HCT116 (cell line): Measurements from ENCODE around the gene ROS1. TPM values are rescaled to one million over a fixed set of nuclear protein-coding genes. Genes with fewer than 3 reads are reported as not detected.

ENCODE experiments used
- ATAC-seq: fragments of 200-7000 bp; cut with Tn5 transposase; 2 replicates; pipeline ENCODE4 v1.9.1; 2020; ENCODE audit warnings: mild to moderate bottlenecking, moderate library complexity
- BruUV-seq: library from RNA; stranded (reverse); fragments of 400-500 nt; replicated peaks from 2 replicates; lab custom pipeline; 2021; lab: Mats Ljungman, UMichigan
- CTCF ChIA-PET: fragments of 300-600 bp; sonication (Branson Sonifier 250); formaldehyde crosslinking; loops from one replicate; lab custom pipeline; 2021; ENCODE audit warnings: antibody characterized with exemption; lab: Charles Lee
- POLR2A ChIA-PET: fragments of 300-600, 350-600 bp; sonication (Branson Sonifier 250); formaldehyde crosslinking; loops from one replicate; lab custom pipeline; 2021; ENCODE audit warnings: antibody characterized with exemption; lab: Charles Lee
- RAD21 ChIA-PET, 2 experiments: fragments of 300-600 bp; sonication (Branson Sonifier 250); formaldehyde crosslinking; loops; one replicate each; lab custom pipeline; 2023; ENCODE audit warnings: low total read pairs in 2 of 2; ENCODE audit not compliant: uncharacterized antibody in 2 of 2, unreplicated experiment in 2 of 2, low non-redundant PET in 1 of 2; lab: Charles Lee
- DNase-seq: peaks from one replicate; pipeline ENCODE4 v3.0.0-alpha.2; 2010; ENCODE audit warnings: low read depth, low spot score
- H2AFZ ChIP-seq: fragments of 200-600 bp; shearing (Covaris generic), sonication (generic); 2 replicates; pipeline ENCODE4 v1.6.1; 2017; ENCODE audit warnings: low read depth, mixed run types, mixed read lengths, antibody characterized with exemption, low read length; ENCODE audit not compliant: poor library complexity, severe bottlenecking
- H3K27ac ChIP-seq: 2 replicates; pipeline ENCODE4 v1.5.1; 2012; ENCODE audit warnings: low read depth, low read length
- H3K27me3 ChIP-seq: fragments of 200-600 bp; sonication (generic); 2 replicates; pipeline ENCODE4 v1.6.1; 2016; ENCODE audit warnings: mixed run types, low read length, mixed read lengths; ENCODE audit not compliant: insufficient read depth
- H3K36me3 ChIP-seq, 2 experiments: fragments of 200-500 bp in 1 of 2; fragments of 200-600 bp in 1 of 2; sonication (Bioruptor generic) in 1 of 2; sonication (generic) in 1 of 2; 2 replicates each; pipeline versions ENCODE4 v1.5.1 to v1.6.1; 2014 to 2016; ENCODE audit warnings: low read length in 2 of 2, inconsistent platforms in 1 of 2, mixed read lengths in 1 of 2, mixed run types in 1 of 2; ENCODE audit not compliant: insufficient read depth in 2 of 2, control insufficient read depth in 1 of 2
- H3K4me1 ChIP-seq, 2 experiments: fragments of 200-600 bp in 1 of 2; sonication (generic) in 1 of 2; 2 replicates each; pipeline versions ENCODE4 v1.5.1 to v1.6.1; 2012 to 2017; ENCODE audit warnings: low read length in 2 of 2, inconsistent platforms in 1 of 2, mild to moderate bottlenecking in 1 of 2, mixed read lengths in 1 of 2, mixed run types in 1 of 2, moderate library complexity in 1 of 2; ENCODE audit not compliant: insufficient read depth in 2 of 2, control insufficient read depth in 1 of 2
- H3K4me2 ChIP-seq: fragments of 200-600 bp; sonication (generic); 2 replicates; pipeline ENCODE4 v1.6.1; 2017; ENCODE audit warnings: mixed run types, low read length, mixed read lengths
- H3K4me3 ChIP-seq, 2 experiments: fragments of 200-600 bp in 1 of 2; sonication (generic) in 1 of 2; replicated peaks in 1 of 2; 2 replicates each; pipeline ENCODE4 v1.5.1; 2011 to 2016; ENCODE audit warnings: low read length in 2 of 2, control low read depth in 1 of 2, low read depth in 1 of 2, mild to moderate bottlenecking in 1 of 2, mixed read lengths in 1 of 2, mixed run types in 1 of 2
- H3K79me2 ChIP-seq: fragments of 200-600 bp; sonication (generic); 2 replicates; pipeline ENCODE4 v1.6.1; 2017; ENCODE audit warnings: mild to moderate bottlenecking, mixed run types, low read length, moderate library complexity, mixed read lengths; ENCODE audit not compliant: insufficient read depth
- H3K9ac ChIP-seq: fragments of 200-600 bp; sonication (generic); 2 replicates; pipeline ENCODE4 v1.6.1; 2016; ENCODE audit warnings: low read length, mixed read lengths
- H3K9me2 ChIP-seq: fragments of 200-600 bp; sonication (generic), shearing (Covaris generic); 2 replicates; pipeline ENCODE4 v1.6.1; 2017; ENCODE audit warnings: mixed run types, mild to moderate bottlenecking, moderate library complexity; ENCODE audit not compliant: insufficient read depth
- H3K9me3 ChIP-seq, 2 experiments: fragments of 200-500 bp in 1 of 2; fragments of 200-600 bp in 1 of 2; sonication (Bioruptor generic) in 1 of 2; sonication (generic) in 1 of 2; 2 replicates each; pipeline ENCODE4 v1.6.1; 2014 to 2017; ENCODE audit warnings: low read length in 2 of 2, mixed read lengths in 2 of 2, inconsistent platforms in 1 of 2, low read depth in 1 of 2, mild to moderate bottlenecking in 1 of 2, mixed run types in 1 of 2, moderate library complexity in 1 of 2; ENCODE audit not compliant: control insufficient read depth in 1 of 2, insufficient read depth in 1 of 2
- H4K20me1 ChIP-seq: fragments of 200-600 bp; sonication (generic), shearing (Covaris generic); 2 replicates; pipeline ENCODE4 v1.6.1; 2017; ENCODE audit warnings: mixed run types, mild to moderate bottlenecking, moderate library complexity; ENCODE audit not compliant: insufficient read depth
- ATF3 ChIP-seq: IDR thresholded peaks from 2 replicates; pipeline ENCODE4 v1.6.1; 2012
- CEBPB ChIP-seq: IDR thresholded peaks from 2 replicates; pipeline ENCODE4 v1.6.1; 2012; ENCODE audit warnings: low read depth
- ELF1 ChIP-seq: IDR thresholded peaks from 2 replicates; pipeline ENCODE4 v1.6.1; 2012; ENCODE audit warnings: low read depth, borderline replicate concordance
- EZH2 ChIP-seq: fragments of 200-600 bp; sonication (generic); IDR thresholded peaks from 2 replicates; pipeline ENCODE4 v1.6.1; 2017; ENCODE audit warnings: antibody characterized with exemption, mixed run types
- POLR2AphosphoS5 ChIP-seq: IDR thresholded peaks from 2 replicates; pipeline ENCODE4 v1.6.1; 2011; ENCODE audit warnings: mild to moderate bottlenecking, low read depth, low read length, moderate library complexity
- REST ChIP-seq: IDR thresholded peaks from 2 replicates; pipeline ENCODE4 v1.6.1; 2012; ENCODE audit warnings: low read depth
- SIN3A ChIP-seq: IDR thresholded peaks from 2 replicates; pipeline ENCODE4 v1.6.1; 2012; ENCODE audit warnings: low read depth
- SRF ChIP-seq: IDR thresholded peaks from 2 replicates; pipeline ENCODE4 v1.6.1; 2012; ENCODE audit warnings: low read depth
- TCF7L2 ChIP-seq: IDR thresholded peaks from 2 replicates; pipeline ENCODE4 v1.7.0; 2011; ENCODE audit warnings: borderline replicate concordance, inconsistent platforms; ENCODE audit not compliant: insufficient read depth, insufficient read length; ENCODE audit errors: extremely low read depth
- ZFX ChIP-seq: fragments of 450-650 bp; IDR thresholded peaks from 2 replicates; pipeline ENCODE4 v1.6.1; 2017
- ZNF274 ChIP-seq: fragments of 200-500 bp; sonication (Bioruptor generic); IDR thresholded peaks from 2 replicates; pipeline ENCODE4 v1.6.1; 2014; ENCODE audit warnings: mild to moderate bottlenecking, low read depth, low read length, inconsistent platforms
- intact Hi-C: fragments of 100-400 bp; cut with micrococcal nuclease; formaldehyde crosslinking; loops from 2 replicates; pipeline ENCODE4 v1.10.0; 2022
- total RNA-seq: library from RNA; stranded (reverse); gene quantifications from one replicate; pipeline ENCODE4 v1.2.1, GENCODE V29; 2021; ENCODE audit not compliant: unreplicated experiment
- TF ChIP-seq, protein P1 (sequence below), 3 experiments: fragments of 200-600 bp in 1 of 3; sonication (generic) in 1 of 3; IDR thresholded peaks in 2 of 3; conservative IDR thresholded peaks in 1 of 3; 2 replicates each; pipeline ENCODE4 v1.5.1; 2012 to 2017; ENCODE audit warnings: low read depth in 2 of 3, low read length in 2 of 3, antibody characterized with exemption in 1 of 3, borderline replicate concordance in 1 of 3, control low read depth in 1 of 3, mild to moderate bottlenecking in 1 of 3, mixed read lengths in 1 of 3, mixed run types in 1 of 3, moderate library complexity in 1 of 3; ENCODE audit not compliant: insufficient read depth in 1 of 3

The ROS1 gene
- total RNA-seq, 1 experiment from 2014 or later = not detected

GRCh38 chr6:117264369-117264691 lies 161.4 kb downstream of the ROS1 start:
- Histone ChIP-seq H3K27me3 (peaks cover 3% of the 10 kb centered on the region; the same call in 1 of the 2 replicates), H4K20me1 (no peaks in the 10 kb centered on the region), H3K79me2 (no peaks in the 10 kb centered on the region), H3K9me3 (no peaks in the 10 kb centered on the region), H3K4me1 (no peaks in the 10 kb centered on the region), H3K4me3 (no peak overlapping the region), H3K27ac (no peak overlapping the region), H3K36me3 (no peaks in the 10 kb centered on the region), H3K9ac (no peak overlapping the region), H2AFZ (no peak overlapping the region), H3K4me2 (no peak overlapping the region), H3K9me2 (no peaks in the 10 kb centered on the region)
- TF ChIP-seq TCF7L2 = no peak
- intact Hi-C loops = no loop called here
- POLR2A ChIA-PET = no interaction called here
- ATAC-seq = no peak
- no peak for DNase-seq
- RAD21 ChIA-PET = no interaction called here
- no TSS peak for BruUV-seq
- CTCF ChIA-PET = no interaction called here

GRCh38 chr6:117263353-117263927 lies 162.3 kb downstream of the ROS1 start:
- H3K9me2 ChIP-seq = no peaks in the 10 kb centered on the region
- DNase-seq = no peak
- H3K4me2 ChIP-seq = no peak overlapping the region
- ChIA-PET POLR2A (no interaction called here), CTCF (no interaction called here), RAD21 (no interaction called here)
- intact Hi-C loops = no loop called here
- H4K20me1 ChIP-seq = no peaks in the 10 kb centered on the region
- BruUV-seq = no TSS peak
- no peak for ATAC-seq
- H3K4me3 ChIP-seq = no peak overlapping the region
- no peak overlapping the region for H3K9ac ChIP-seq
- H3K36me3 ChIP-seq = no peaks in the 10 kb centered on the region
- no peaks in the 10 kb centered on the region for H3K9me3 ChIP-seq
- TF ChIP-seq ZNF274 (no peak), SRF (no peak), ELF1 (no peak), REST (no peak), ATF3 (no peak), CEBPB (no peak), ZFX (no peak), SIN3A (no peak), POLR2AphosphoS5 (no peak), EZH2 (no peak), TCF7L2 (no peak)
- TF ChIP-seq, protein P1, sequence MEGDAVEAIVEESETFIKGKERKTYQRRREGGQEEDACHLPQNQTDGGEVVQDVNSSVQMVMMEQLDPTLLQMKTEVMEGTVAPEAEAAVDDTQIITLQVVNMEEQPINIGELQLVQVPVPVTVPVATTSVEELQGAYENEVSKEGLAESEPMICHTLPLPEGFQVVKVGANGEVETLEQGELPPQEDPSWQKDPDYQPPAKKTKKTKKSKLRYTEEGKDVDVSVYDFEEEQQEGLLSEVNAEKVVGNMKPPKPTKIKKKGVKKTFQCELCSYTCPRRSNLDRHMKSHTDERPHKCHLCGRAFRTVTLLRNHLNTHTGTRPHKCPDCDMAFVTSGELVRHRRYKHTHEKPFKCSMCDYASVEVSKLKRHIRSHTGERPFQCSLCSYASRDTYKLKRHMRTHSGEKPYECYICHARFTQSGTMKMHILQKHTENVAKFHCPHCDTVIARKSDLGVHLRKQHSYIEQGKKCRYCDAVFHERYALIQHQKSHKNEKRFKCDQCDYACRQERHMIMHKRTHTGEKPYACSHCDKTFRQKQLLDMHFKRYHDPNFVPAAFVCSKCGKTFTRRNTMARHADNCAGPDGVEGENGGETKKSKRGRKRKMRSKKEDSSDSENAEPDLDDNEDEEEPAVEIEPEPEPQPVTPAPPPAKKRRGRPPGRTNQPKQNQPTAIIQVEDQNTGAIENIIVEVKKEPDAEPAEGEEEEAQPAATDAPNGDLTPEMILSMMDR (IDR thresholded peaks at IDR 0.05 in 2 of 3, conservative IDR thresholded peaks at IDR 0.05 in 1 of 3; ENCODE audit: borderline replicate concordance in 1 of 3, insufficient read depth in 1 of 3, low read depth in 2 of 3, low read length in 2 of 3) = no peak
- no peaks in the 10 kb centered on the region for H3K4me1 ChIP-seq
- H2AFZ ChIP-seq = no peak overlapping the region
- H3K27ac ChIP-seq = no peak overlapping the region
- peaks cover 3% of the 10 kb centered on the region; the same call in 1 of the 2 replicates for H3K27me3 ChIP-seq
- H3K79me2 ChIP-seq = no peaks in the 10 kb centered on the region
